Testis (tissue), 3 donors: ENCODE data around the gene HDAC7. TPM values are rescaled to one million over a fixed set of nuclear protein-coding genes. Genes with fewer than 3 reads are reported as not detected.

Source experiments
- DNase-seq: peaks from one replicate; pipeline ENCODE4 v3.0.0-alpha.2; 2019
- H3K27ac ChIP-seq, 2 donors: fragments of 200-600 bp; sonication (generic); one replicate each; pipeline ENCODE4 v1.5.1; 2019
- H3K27me3 ChIP-seq: fragments of 200-600 bp; sonication (generic); one replicate; pipeline ENCODE4 v1.5.1; 2019
- H3K36me3 ChIP-seq: fragments of 200-600 bp; sonication (generic); one replicate; pipeline ENCODE4 v1.5.1; 2017; ENCODE audit warnings: low read depth; ENCODE audit errors: missing control alignments
- H3K4me1 ChIP-seq: fragments of 200-600 bp; sonication (generic); one replicate; pipeline ENCODE4 v1.5.1; 2019
- H3K4me3 ChIP-seq, 2 donors: fragments of 200-600 bp; sonication (generic); one replicate each; pipeline ENCODE4 v1.5.1; 2017 to 2019
- H3K9me3 ChIP-seq: fragments of 200-600 bp; sonication (generic); one replicate; pipeline ENCODE4 v1.5.1; 2017
- POLR2A ChIP-seq: fragments of 450-650 bp; IDR thresholded peaks from one replicate; pipeline ENCODE4 v1.6.1; 2017; ENCODE audit warnings: antibody characterized with exemption, mild to moderate bottlenecking, moderate library complexity
- WGBS, 2 donors: methylation state at CpG; one replicate each; pipeline ENCODE4 v1.1.5; 2018; 5-methylcytosine and 5-hydroxymethylcytosine counted together
- intact Hi-C: fragments of 100-400 bp; cut with DNase I; formaldehyde crosslinking; loops from one replicate; pipeline ENCODE4 v1.15.1; 2023; ENCODE audit warnings: low total_unique reads
- polyA plus RNA-seq: library from polyadenylated mRNA; stranded (reverse); fragments of 350-450 nt; fragmentation: Illumina TruSeq; extraction: RNeasy Lipid Tissue Mini Kit (QIAGEN cat#74804); gene quantifications from one replicate; pipeline ENCODE4 v1.2.3, GENCODE V29; 2014; ENCODE audit warnings: low read depth, low replicate concordance; ENCODE audit not compliant: insufficient read depth
- total RNA-seq, 2 donors: library from RNA; depleted of rRNA; stranded (reverse); fragments of >200 nt; gene quantifications; one replicate each; pipeline ENCODE4 v1.2.3, GENCODE V29; 2016
- TF ChIP-seq, protein P1 (sequence below), 3 experiments: fragments of 450-650 bp in 2 of 3; fragments of 200-600 bp in 1 of 3; sonication (generic) in 1 of 3; IDR thresholded peaks; one replicate each; pipeline ENCODE4 v1.5.1; 2016 to 2019; ENCODE audit warnings: antibody characterized with exemption in 3 of 3, mild to moderate bottlenecking in 2 of 3, moderate library complexity in 1 of 3

The HDAC7 gene
- total and polyA plus RNA-seq, 3 donors from 2014 or later = 28.2 to 70.0 (median 39.9) TPM

DNA sequence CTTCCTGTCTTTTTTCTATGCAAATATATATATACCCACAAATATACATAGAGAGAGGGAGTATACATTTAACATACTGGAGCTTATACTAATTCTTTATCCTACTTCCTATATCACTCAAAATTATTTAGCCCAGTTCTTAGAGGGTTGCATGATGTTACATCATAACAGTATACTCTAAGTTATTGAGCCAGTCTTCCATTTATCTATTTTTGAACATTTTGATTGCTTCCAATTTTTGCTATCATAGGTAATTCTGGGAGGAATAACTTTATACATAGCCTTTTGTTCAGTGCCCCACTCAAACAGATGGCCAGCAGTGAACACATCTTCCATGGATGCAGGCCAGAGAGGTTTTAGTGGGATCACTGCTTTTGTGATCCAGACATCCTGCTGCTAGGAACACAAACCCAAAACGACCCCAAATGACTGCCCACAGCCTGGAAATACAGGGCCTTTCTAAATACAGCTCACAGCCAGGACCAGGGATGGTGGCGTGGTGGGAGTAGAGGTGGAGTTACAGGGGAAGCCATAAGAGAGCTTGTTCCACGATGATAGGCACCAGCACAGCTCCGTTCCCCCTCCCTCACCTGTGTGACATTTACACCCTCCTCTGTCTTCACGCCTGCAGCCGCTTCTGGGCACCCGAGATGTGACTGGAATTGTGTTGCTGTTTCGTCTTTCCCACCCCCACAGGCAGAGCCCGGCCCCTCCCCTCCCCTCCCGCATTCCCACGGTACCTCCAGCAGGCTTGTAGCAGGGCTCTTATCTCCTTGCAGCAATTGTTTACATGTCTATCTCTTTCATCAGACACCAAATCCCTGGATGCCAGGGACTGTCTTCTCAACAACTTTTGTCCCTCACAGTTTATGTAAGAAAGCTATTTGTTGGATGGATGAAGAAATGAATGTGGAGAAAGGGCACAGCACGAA, 30.7 kb upstream of the HDAC7 start:
- no peaks in the 10 kb centered on the region for H3K27me3 ChIP-seq
- H3K4me1 ChIP-seq = peaks cover 20% of the 10 kb centered on the region
- no peaks in the 10 kb centered on the region for H3K36me3 ChIP-seq
- DNase-seq = peak; percentile 36
- no peak overlapping the region for H3K4me3 ChIP-seq
- intact Hi-C loops = no loop called here
- no peak overlapping the region for H3K27ac ChIP-seq
- no peak for TF ChIP-seq POLR2A
- TF ChIP-seq, protein P1, sequence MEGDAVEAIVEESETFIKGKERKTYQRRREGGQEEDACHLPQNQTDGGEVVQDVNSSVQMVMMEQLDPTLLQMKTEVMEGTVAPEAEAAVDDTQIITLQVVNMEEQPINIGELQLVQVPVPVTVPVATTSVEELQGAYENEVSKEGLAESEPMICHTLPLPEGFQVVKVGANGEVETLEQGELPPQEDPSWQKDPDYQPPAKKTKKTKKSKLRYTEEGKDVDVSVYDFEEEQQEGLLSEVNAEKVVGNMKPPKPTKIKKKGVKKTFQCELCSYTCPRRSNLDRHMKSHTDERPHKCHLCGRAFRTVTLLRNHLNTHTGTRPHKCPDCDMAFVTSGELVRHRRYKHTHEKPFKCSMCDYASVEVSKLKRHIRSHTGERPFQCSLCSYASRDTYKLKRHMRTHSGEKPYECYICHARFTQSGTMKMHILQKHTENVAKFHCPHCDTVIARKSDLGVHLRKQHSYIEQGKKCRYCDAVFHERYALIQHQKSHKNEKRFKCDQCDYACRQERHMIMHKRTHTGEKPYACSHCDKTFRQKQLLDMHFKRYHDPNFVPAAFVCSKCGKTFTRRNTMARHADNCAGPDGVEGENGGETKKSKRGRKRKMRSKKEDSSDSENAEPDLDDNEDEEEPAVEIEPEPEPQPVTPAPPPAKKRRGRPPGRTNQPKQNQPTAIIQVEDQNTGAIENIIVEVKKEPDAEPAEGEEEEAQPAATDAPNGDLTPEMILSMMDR (IDR thresholded peaks at IDR 0.05) = no peak
- 64 to 68% methylated on average over 12 of the region's 12 CpGs for WGBS, 2 donors
- H3K9me3 ChIP-seq = no peaks in the 10 kb centered on the region

GRCh38 chr12:47849261-47849660, 29.6 kb upstream of the HDAC7 start:
- Histone ChIP-seq H3K9me3 (no peaks in the 10 kb centered on the region), H3K36me3 (no peaks in the 10 kb centered on the region), H3K4me1 (peaks cover 24% of the 10 kb centered on the region), H3K27me3 (no peaks in the 10 kb centered on the region), H3K4me3 (no peak overlapping the region), H3K27ac (no peak overlapping the region)
- intact Hi-C loops = no loop called here
- DNase-seq = no peak
- 65 to 81% methylated on average over 5 of the region's 5 CpGs for WGBS, 2 donors
- TF ChIP-seq POLR2A = no peak
- TF ChIP-seq, protein P1 (IDR thresholded peaks at IDR 0.05) = no peak

- TF ChIP-seq, protein P1 (IDR thresholded peaks at IDR 0.05) = no peak
- no peak for TF ChIP-seq POLR2A
- 84 to 94% methylated on average over 5 of the region's 5 CpGs for WGBS, 2 donors
- intact Hi-C loops = no loop called here
Observed at GRCh38 chr12:47848853-47849252, 29.1 kb upstream of the HDAC7 start.

GRCh38 chr12:47846294-47846996, 26.7 kb upstream of the HDAC7 start:
- H3K36me3 ChIP-seq = no peaks in the 10 kb centered on the region
- no peak overlapping the region for H3K27ac ChIP-seq
- H3K4me1 ChIP-seq = peaks cover 9% of the 10 kb centered on the region
- no peak for DNase-seq
- no peaks in the 10 kb centered on the region for H3K27me3 ChIP-seq
- 89 to 93% methylated on average over 12 to 14 of the region's 14 CpGs for WGBS, 2 donors
- no peaks in the 10 kb centered on the region for H3K9me3 ChIP-seq
- TF ChIP-seq, protein P1 (IDR thresholded peaks at IDR 0.05) = no peak
- no peak for TF ChIP-seq POLR2A
- intact Hi-C loops = no loop called here
- no peak overlapping the region for H3K4me3 ChIP-seq

More at GRCh38 chr12:47848853-47849252, 29.1 kb upstream of the HDAC7 start:
- Histone ChIP-seq H3K27ac (no peak overlapping the region), H3K9me3 (no peaks in the 10 kb centered on the region), H3K4me3 (no peak overlapping the region), H3K36me3 (no peaks in the 10 kb centered on the region), H3K4me1 (peaks cover 24% of the 10 kb centered on the region), H3K27me3 (no peaks in the 10 kb centered on the region)
- no peak for DNase-seq
